ENCODE results near the gene MYH14. TPM values are rescaled to one million over a fixed set of nuclear protein-coding genes. Genes with fewer than 3 reads are reported as not detected.
A peak's percentile ranks its signal among the peaks of the same experiment; 100 is the strongest.

Gene MYH14
- total RNA-seq: 100 to 1,000 TPM; 164 to 298 (median 192) TPM
- 100 to 1,000 TPM in 1 of 3 donors, 10 to 100 TPM in 2; 55.4 to 154 (median 93.1) TPM for polyA plus RNA-seq
- long read RNA-seq, donor 1, full-length matches to known transcripts: 66 of 287 reads
- long read RNA-seq, donor 1, partial matches to known transcripts: 208 of 287 reads
- long read RNA-seq, donor 1, other reads (novel, unspliced or antisense): 13 of 287 reads
- long read RNA-seq, donor 2, full-length matches to known transcripts: 54 of 192 reads
- long read RNA-seq, donor 2, partial matches to known transcripts: 122 of 192 reads
- long read RNA-seq, donor 2, other reads (novel, unspliced or antisense): 16 of 192 reads

DNA sequence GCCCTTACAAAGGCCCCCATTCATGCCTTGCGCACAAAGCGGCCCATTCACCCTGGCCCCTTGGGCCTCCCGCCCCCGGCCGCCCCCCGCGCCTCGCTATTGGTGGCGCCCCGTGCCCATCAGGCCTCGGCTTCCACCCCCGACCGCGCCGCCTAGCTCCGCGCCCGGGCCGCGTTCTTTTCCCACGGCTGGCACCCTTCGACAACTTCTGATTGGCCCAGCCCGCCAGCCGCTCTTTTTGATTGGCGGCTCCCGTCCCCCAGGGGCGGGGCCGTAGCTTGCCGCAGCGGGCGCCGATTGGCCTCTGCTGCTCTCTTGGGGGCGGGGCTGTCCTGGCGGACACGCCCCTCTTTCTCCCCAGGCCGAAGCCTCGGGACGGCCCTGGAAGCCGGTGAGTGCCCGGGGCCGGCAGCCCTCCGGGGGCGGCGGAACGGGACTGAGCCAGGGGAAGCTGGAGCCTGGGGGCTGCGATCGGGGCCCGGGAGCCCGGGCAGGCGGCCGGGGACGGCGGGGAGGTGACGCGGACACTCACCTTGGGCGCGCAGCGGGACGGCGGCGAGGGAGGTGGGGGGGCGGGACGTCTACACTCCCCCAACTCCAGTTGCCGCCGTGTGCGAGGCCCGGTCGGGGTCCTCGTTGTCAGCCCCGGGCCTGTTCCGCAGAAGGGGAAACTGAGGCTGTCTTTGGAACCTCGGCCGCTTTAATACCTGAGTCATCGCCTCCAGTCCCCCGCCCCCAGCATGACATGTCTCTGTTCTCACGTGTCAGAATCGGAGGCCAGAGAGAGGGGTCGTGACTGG lies at the start of gene MYH14:
Gene MYH14, plus strand, starts transcription at position 342 of the 800 bp plus-strand sequence. CDS start 6,744 bp downstream, outside the sequence.
- Histone ChIP-seq H3K4me1 (peaks cover 23% of the 10 kb centered on the region), H3K4me3 (peak within 1 kb of the TSS; percentile 84), H3K36me3 (ENCODE audit: insufficient read depth in 1 of 2, low read depth in 1 of 2) (no peaks in the 10 kb centered on the region), H3K27ac (peak within 1 kb of the TSS; percentile 95), H3K9me3 (no peaks in the 10 kb centered on the region), H3K27me3 (ENCODE audit: insufficient read depth in 3 of 3, low read length in 2 of 3) (no peaks in the 10 kb centered on the region)
- DNase-seq (peak; percentile 91 to 97), ATAC-seq (peak; percentile 91 to 95 (median 93))
- intact Hi-C loops (cut with DNase I): loop anchor here in 1 of 2 donors (10.0 kb wide), 1 partner anchor 59 kb away; no protein-coding TSS in a partner anchor
- TF ChIP-seq, protein P1, sequence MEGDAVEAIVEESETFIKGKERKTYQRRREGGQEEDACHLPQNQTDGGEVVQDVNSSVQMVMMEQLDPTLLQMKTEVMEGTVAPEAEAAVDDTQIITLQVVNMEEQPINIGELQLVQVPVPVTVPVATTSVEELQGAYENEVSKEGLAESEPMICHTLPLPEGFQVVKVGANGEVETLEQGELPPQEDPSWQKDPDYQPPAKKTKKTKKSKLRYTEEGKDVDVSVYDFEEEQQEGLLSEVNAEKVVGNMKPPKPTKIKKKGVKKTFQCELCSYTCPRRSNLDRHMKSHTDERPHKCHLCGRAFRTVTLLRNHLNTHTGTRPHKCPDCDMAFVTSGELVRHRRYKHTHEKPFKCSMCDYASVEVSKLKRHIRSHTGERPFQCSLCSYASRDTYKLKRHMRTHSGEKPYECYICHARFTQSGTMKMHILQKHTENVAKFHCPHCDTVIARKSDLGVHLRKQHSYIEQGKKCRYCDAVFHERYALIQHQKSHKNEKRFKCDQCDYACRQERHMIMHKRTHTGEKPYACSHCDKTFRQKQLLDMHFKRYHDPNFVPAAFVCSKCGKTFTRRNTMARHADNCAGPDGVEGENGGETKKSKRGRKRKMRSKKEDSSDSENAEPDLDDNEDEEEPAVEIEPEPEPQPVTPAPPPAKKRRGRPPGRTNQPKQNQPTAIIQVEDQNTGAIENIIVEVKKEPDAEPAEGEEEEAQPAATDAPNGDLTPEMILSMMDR (IDR thresholded peaks at IDR 0.05): no peak
- WGBS, 3 donors: 1 to 2% (median 1%) methylated on average over 47 to 78 of the region's 78 CpGs

DNA sequence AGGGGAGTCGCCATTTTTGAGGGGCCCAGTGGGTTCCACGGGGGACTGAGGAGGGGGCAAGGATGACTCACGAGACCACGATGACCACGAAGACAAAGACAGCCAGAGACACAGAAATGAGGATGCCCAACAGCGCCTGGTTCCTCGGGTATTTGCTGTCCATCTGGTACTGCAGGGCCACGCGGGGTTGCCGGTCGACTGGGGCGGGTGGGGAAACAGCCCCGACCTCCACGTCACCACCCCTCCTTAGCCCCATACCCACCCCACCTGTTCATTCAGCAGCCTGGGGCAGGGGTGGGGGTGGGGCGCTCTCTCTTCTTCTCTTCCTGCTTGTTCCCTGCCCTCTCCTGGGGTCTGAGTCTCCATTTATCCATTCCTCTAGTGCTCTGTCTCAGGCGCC lies 48.9 kb upstream of the MYH14 start:
- DNase-seq (no peak), ATAC-seq (no peak)
- peaks cover 0 to 6% (median 0%) of the 10 kb centered on the region in 3 donors for H3K27me3 ChIP-seq (ENCODE audit: insufficient read depth in 3 of 3, low read length in 2 of 3)
- peaks cover 4% of the 10 kb centered on the region for H3K9me3 ChIP-seq
- 78 to 84% (median 79%) methylated on average over 13 to 16 of the region's 16 CpGs for WGBS, 3 donors
- intact Hi-C loops (cut with DNase I): loop anchor here in 1 of 2 donors (10.0 kb wide), 1 partner anchor 170 kb away; the partner anchor contains the start of gene KCNC3
- no peak overlapping the region for H3K27ac ChIP-seq
- no peaks in the 10 kb centered on the region for H3K4me1 ChIP-seq
- TF ChIP-seq, protein P1 (IDR thresholded peaks at IDR 0.05): no peak
- H3K4me3 ChIP-seq: no peak overlapping the region
- no peaks in the 10 kb centered on the region for H3K36me3 ChIP-seq (ENCODE audit: insufficient read depth in 1 of 2, low read depth in 1 of 2)

DNA sequence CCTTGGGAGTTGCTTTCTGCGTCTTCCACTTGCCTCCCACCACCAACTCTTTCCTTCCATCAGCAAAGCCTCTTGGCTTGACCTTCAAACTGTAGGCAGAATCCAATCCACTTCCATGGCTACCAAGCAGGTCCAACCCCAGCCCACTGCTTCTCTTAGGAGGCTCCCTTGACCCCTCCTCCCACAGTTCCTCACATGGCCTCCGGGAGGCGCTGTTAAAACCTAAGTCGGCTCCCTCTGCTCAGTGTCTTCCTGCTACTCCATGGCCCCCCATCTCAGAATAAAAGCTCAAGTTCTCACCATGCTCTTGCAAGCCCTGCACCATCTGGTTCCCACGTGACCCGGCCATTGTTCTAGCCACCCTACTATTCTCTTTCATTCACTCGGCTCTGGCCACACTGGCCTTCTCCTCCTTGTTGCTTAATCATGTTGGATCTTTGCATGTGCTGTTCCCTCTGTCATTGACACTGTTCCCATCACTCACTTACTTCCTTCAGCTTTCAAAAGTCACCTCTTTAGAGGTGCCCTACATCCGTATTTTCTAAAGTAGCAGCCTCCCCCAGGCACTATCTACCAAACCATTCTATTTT lies 47.8 kb upstream of the MYH14 start:
- Histone ChIP-seq H3K4me1 (no peaks in the 10 kb centered on the region), H3K9me3 (peaks cover 4% of the 10 kb centered on the region), H3K27ac (no peak overlapping the region), H3K36me3 (ENCODE audit: insufficient read depth in 1 of 2, low read depth in 1 of 2) (no peaks in the 10 kb centered on the region), H3K27me3 (ENCODE audit: insufficient read depth in 3 of 3, low read length in 2 of 3) (peaks cover 0 to 6% (median 0%) of the 10 kb centered on the region in 3 donors), H3K4me3 (no peak overlapping the region)
- 80 to 83% (median 81%) methylated on average over 8 of the region's 8 CpGs for WGBS, 3 donors
- TF ChIP-seq, protein P1 (IDR thresholded peaks at IDR 0.05): no peak
- intact Hi-C loops (cut with DNase I): loop anchor here in 1 of 2 donors (10.0 kb wide), 1 partner anchor 169 kb away; the partner anchor contains the start of gene KCNC3
- no peak for ATAC-seq
- DNase-seq: no peak

DNA sequence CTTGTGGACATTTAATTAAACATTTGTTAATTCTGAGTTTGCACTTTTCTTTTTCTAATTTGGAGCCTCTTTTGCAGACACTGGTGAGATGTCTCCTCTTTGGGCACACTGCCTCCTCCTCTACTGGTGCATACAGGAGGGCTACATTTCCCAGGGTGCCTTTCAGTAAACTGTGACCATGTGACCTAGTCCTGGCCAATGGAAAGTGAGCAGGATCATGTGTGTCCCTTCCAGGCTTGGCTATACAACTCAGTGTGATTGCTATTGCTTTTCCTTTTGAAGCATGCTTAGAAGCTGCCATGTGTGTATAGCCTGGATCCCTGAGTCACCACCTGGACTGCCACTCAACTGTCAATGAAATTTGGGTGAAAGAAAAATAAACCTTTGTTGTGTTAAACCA lies 44.8 kb upstream of the MYH14 start:
- no peak for DNase-seq
- no peak for ATAC-seq

More for the DNA sequence above, 44.8 kb upstream of the MYH14 start:
- Histone ChIP-seq H3K4me1 (no peaks in the 10 kb centered on the region), H3K9me3 (peaks cover 4% of the 10 kb centered on the region), H3K4me3 (no peak overlapping the region), H3K36me3 (ENCODE audit: insufficient read depth in 1 of 2, low read depth in 1 of 2) (no peaks in the 10 kb centered on the region), H3K27me3 (ENCODE audit: insufficient read depth in 3 of 3, low read length in 2 of 3) (peaks cover 0 to 22% (median 5%) of the 10 kb centered on the region in 3 donors), H3K27ac (no peak overlapping the region)
- intact Hi-C loops (cut with DNase I): loop anchor here in 1 of 2 donors (10.0 kb wide), 1 partner anchor 166 kb away; the partner anchor contains the start of gene KCNC3
- TF ChIP-seq, protein P1 (IDR thresholded peaks at IDR 0.05): no peak
